OCI-LY7 (cell line): ENCODE data around the gene COA8. TPM values are rescaled to one million over a fixed set of nuclear protein-coding genes. Genes with fewer than 3 reads are reported as not detected.

ENCODE experiments used
- BruUV-seq: library from RNA; stranded (reverse); fragments of 400-500 nt; replicated peaks from 2 replicates; lab custom pipeline; 2021; lab: Mats Ljungman, UMichigan
- CTCF ChIA-PET: fragments of 300-600 bp; sonication (Branson Sonifier 250); formaldehyde crosslinking; loops from one replicate; lab custom pipeline; 2022; ENCODE audit warnings: antibody characterized with exemption; ENCODE audit not compliant: unreplicated experiment; lab: Charles Lee
- POLR2A ChIA-PET: fragments of 300-600 bp; sonication (Branson Sonifier 250); formaldehyde crosslinking; loops from one replicate; lab custom pipeline; 2022; ENCODE audit warnings: antibody characterized with exemption; lab: Charles Lee
- DNase-seq: peaks from one replicate; pipeline ENCODE4 v3.0.0-alpha.2; 2015; ENCODE audit warnings: low spot score
- H2AFZ ChIP-seq: fragments of 200-600 bp; sonication (generic), shearing (Covaris generic); 2 replicates; pipeline ENCODE4 v1.6.1; 2014; ENCODE audit warnings: mild to moderate bottlenecking, antibody characterized with exemption, low read length, moderate library complexity
- H3K27ac ChIP-seq: fragments of 200-600 bp; sonication (generic); 2 replicates; pipeline ENCODE4 v1.5.1; 2014; ENCODE audit warnings: mixed run types, low read depth, mild to moderate bottlenecking, moderate library complexity, low read length, inconsistent platforms; ENCODE audit not compliant: poor library complexity, severe bottlenecking
- H3K36me3 ChIP-seq: fragments of 200-600 bp; sonication (generic); 2 replicates; pipeline ENCODE4 v1.6.1; 2014; ENCODE audit warnings: mild to moderate bottlenecking, antibody characterized with exemption, low read length, moderate library complexity, mixed read lengths; ENCODE audit not compliant: insufficient read depth
- H3K4me1 ChIP-seq: fragments of 200-600 bp; sonication (generic); 2 replicates; pipeline ENCODE4 v1.5.1; 2014; ENCODE audit warnings: mild to moderate bottlenecking, low read length; ENCODE audit not compliant: insufficient read depth, poor library complexity, severe bottlenecking
- H3K4me2 ChIP-seq: fragments of 200-600 bp; sonication (generic); 2 replicates; pipeline ENCODE4 v1.6.1; 2014; ENCODE audit warnings: mild to moderate bottlenecking, low read length
- H3K4me3 ChIP-seq: fragments of 200-600 bp; sonication (generic); 2 replicates; pipeline ENCODE4 v1.5.1; 2014; ENCODE audit warnings: mild to moderate bottlenecking, low read depth, low read length; ENCODE audit not compliant: poor library complexity, severe bottlenecking
- H3K79me2 ChIP-seq: fragments of 200-600 bp; sonication (generic); 2 replicates; pipeline ENCODE4 v1.6.1; 2016; ENCODE audit warnings: low read depth, mild to moderate bottlenecking, low read length, moderate library complexity, mixed read lengths; ENCODE audit not compliant: insufficient read depth
- H3K9me2 ChIP-seq: fragments of 200-600 bp; sonication (generic); 2 replicates; pipeline ENCODE4 v1.6.1; 2016; ENCODE audit warnings: mild to moderate bottlenecking, low read length, mixed read lengths; ENCODE audit not compliant: insufficient read depth
- H3K9me3 ChIP-seq: fragments of 200-600 bp; sonication (generic); 2 replicates; pipeline ENCODE4 v1.6.1; 2014; ENCODE audit warnings: mild to moderate bottlenecking, mixed run types, low read length, mixed read lengths
- H4K20me1 ChIP-seq: fragments of 200-600 bp; sonication (generic); 2 replicates; pipeline ENCODE4 v1.6.1; 2014; ENCODE audit warnings: mild to moderate bottlenecking, antibody characterized with exemption, low read length, moderate library complexity, mixed read lengths; ENCODE audit not compliant: insufficient read depth
- EZH2phosphoT487 ChIP-seq: fragments of 200-600 bp; sonication (generic); IDR thresholded peaks from 2 replicates; pipeline ENCODE4 v1.6.1; 2018; ENCODE audit warnings: low read depth, borderline replicate concordance, mild to moderate bottlenecking, mixed run types, antibody characterized with exemption, low read length, moderate library complexity, mixed read lengths
- intact Hi-C: fragments of 100-400 bp; cut with micrococcal nuclease; formaldehyde crosslinking; loops from one replicate; pipeline ENCODE4 v1.10.0; 2022; ENCODE audit not compliant: unreplicated experiment
- total RNA-seq, 2 experiments: library from RNA; depleted of rRNA in 1 of 2; stranded (reverse); fragments of >200 nt in 1 of 2; shearing (Covaris generic) in 1 of 2; gene quantifications; 2 replicates each; pipeline ENCODE4 v1.2.3, GENCODE V29; 2014 to 2022
- TF ChIP-seq, protein P1 (sequence below): fragments of 200-600 bp; sonication (generic); conservative IDR thresholded peaks from 2 replicates; pipeline ENCODE4 v1.5.1; 2014; ENCODE audit warnings: mild to moderate bottlenecking, antibody characterized with exemption, low read length, moderate library complexity, mixed read lengths

COA8 gene
- total RNA-seq, 2 experiments from 2014 or later = 18.7 to 33.0 TPM

- TF ChIP-seq EZH2phosphoT487 = no peak
- TF ChIP-seq, protein P1, sequence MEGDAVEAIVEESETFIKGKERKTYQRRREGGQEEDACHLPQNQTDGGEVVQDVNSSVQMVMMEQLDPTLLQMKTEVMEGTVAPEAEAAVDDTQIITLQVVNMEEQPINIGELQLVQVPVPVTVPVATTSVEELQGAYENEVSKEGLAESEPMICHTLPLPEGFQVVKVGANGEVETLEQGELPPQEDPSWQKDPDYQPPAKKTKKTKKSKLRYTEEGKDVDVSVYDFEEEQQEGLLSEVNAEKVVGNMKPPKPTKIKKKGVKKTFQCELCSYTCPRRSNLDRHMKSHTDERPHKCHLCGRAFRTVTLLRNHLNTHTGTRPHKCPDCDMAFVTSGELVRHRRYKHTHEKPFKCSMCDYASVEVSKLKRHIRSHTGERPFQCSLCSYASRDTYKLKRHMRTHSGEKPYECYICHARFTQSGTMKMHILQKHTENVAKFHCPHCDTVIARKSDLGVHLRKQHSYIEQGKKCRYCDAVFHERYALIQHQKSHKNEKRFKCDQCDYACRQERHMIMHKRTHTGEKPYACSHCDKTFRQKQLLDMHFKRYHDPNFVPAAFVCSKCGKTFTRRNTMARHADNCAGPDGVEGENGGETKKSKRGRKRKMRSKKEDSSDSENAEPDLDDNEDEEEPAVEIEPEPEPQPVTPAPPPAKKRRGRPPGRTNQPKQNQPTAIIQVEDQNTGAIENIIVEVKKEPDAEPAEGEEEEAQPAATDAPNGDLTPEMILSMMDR = no peak
- intact Hi-C loops = no loop called here
- Histone ChIP-seq H3K4me3 (no peak overlapping the region), H3K4me2 (no peak overlapping the region), H4K20me1 (no peaks in the 10 kb centered on the region), H3K4me1 (no peaks in the 10 kb centered on the region), H2AFZ (no peak overlapping the region), H3K27ac (no peak overlapping the region), H3K9me2 (no peaks in the 10 kb centered on the region), H3K9me3 (no peaks in the 10 kb centered on the region), H3K79me2 (no peaks in the 10 kb centered on the region), H3K36me3 (no peaks in the 10 kb centered on the region)
- POLR2A ChIA-PET = no interaction called here
- no peak for DNase-seq
- CTCF ChIA-PET = no interaction called here
- no TSS peak for BruUV-seq
These were observed 17.4 kb upstream of the COA8 start for GRCh38 chr14:103545219-103545914.

GRCh38 chr14:103545915-103546651, 16.7 kb upstream of the COA8 start:
- Histone ChIP-seq H3K36me3 (no peaks in the 10 kb centered on the region), H3K4me2 (no peak overlapping the region), H3K9me2 (no peaks in the 10 kb centered on the region), H3K4me1 (no peaks in the 10 kb centered on the region), H4K20me1 (no peaks in the 10 kb centered on the region), H3K79me2 (no peaks in the 10 kb centered on the region), H2AFZ (no peak overlapping the region), H3K4me3 (no peak overlapping the region), H3K9me3 (no peaks in the 10 kb centered on the region), H3K27ac (no peak overlapping the region)
- BruUV-seq = no TSS peak
- CTCF ChIA-PET = interaction anchor here (0.5 kb wide), 1 partner anchor 1986 kb away, joined by 3 read pairs; no protein-coding TSS in a partner anchor
- intact Hi-C loops = loop anchor here (1.0 kb wide), 1 partner anchor 28 kb away; no protein-coding TSS in a partner anchor
- POLR2A ChIA-PET = no interaction called here
- no peak for TF ChIP-seq EZH2phosphoT487
- TF ChIP-seq, protein P1 = no peak
- DNase-seq = no peak
